ENCODE measurements around the gene C12orf57. TPM values are rescaled to one million over a fixed set of nuclear protein-coding genes. Genes with fewer than 3 reads are reported as not detected.
A peak's percentile ranks its signal among the peaks of the same experiment; 100 is the strongest.

The C12orf57 gene
- total and polyA plus RNA-seq, 9 of the 15 experiments (the other 6 are each of a cell fraction or from before 2014, with no cell fraction given) = 26.7 to 191 (median 107) TPM

GRCh38 chr12:6943389-6943721, 467 bp upstream of the C12orf57 start:
- no peaks in the 10 kb centered on the region for H3K9me1 ChIP-seq (ENCODE audit: control insufficient read depth, insufficient read depth, low read length)
- ChIA-PET CTCF (ENCODE audit: low intra/inter-chr PET ratio) (interaction anchor here (1.8 to 2.3 kb wide), 2 partner anchors 18 to 100 kb away, joined by 13 to 14 read pairs; no protein-coding TSS in a partner anchor), POLR2A (interaction anchor here (0.6 to 6.3 kb wide), 28 partner anchors 11 to 473 kb away, joined by 3 to 98 read pairs (median 6); partner anchors contain the start of genes ATN1, C1RL, SPSB2 and TPI1)
- peak overlapping the region; percentile 86 to 90; a peak in 3 of 4 replicates for H3K9ac ChIP-seq (ENCODE audit: insufficient read depth in 1 of 2, low read depth in 2 of 2, low read length in 2 of 2)
- H3K4me2 ChIP-seq (ENCODE audit: insufficient read depth, low read length) = peak overlapping the region; percentile 94
- H3K4me3 ChIP-seq = peak overlapping the region; percentile 49; the same call in 1 of the 2 replicates
- H3K36me3 ChIP-seq (ENCODE audit: control insufficient read depth, insufficient read depth, low read length) = peaks cover 36% of the 10 kb centered on the region; the same call in 2 of the 3 replicates
- no peaks in the 10 kb centered on the region for H3K9me3 ChIP-seq (replicated peaks; ENCODE audit: control insufficient read depth, insufficient read depth, low read depth, low read length)
- peak overlapping the region; percentile 96 for H3K27ac ChIP-seq (ENCODE audit: extremely low read depth, low read depth, low read length)
- DNase-seq (ENCODE audit: extremely low read depth in 1 of 4, low spot score in 3 of 4) = peak; percentile 69 to 90 (median 78)
- no peaks in the 10 kb centered on the region for H3K27me3 ChIP-seq (ENCODE audit: control insufficient read depth in 2 of 2, insufficient read depth in 2 of 2, low read length in 2 of 2)
- peaks cover 13% of the 10 kb centered on the region for H3K79me2 ChIP-seq (ENCODE audit: control insufficient read depth, insufficient read depth, low read length)
- under 1% methylated on average over 13 of the region's 13 CpGs for WGBS (ENCODE audit: insufficient coverage, low coverage, missing lambda C conversion rate)
- peak overlapping the region; percentile 58; the same call in 1 of the 2 replicates for H2AFZ ChIP-seq (ENCODE audit: low read depth, low read length)
- no TSS peak for BruUV-seq (replicated peaks)
- ATAC-seq = peak; percentile 73
- intact Hi-C loops (cut with micrococcal nuclease) (loop anchor here (5.0 kb wide), 1 partner anchor 76 kb away; the partner anchor contains the start of gene TPI1), in situ Hi-C loops (cut with MboI) (loop anchor here (5.0 kb wide), 1 partner anchor 76 kb away; the partner anchor contains the start of gene TPI1)
- H3K4me1 ChIP-seq (replicated peaks in 1 of 2; ENCODE audit: control insufficient read depth in 2 of 2, insufficient read depth in 2 of 2, low read length in 2 of 2) = peaks cover 18 to 53% of the 10 kb centered on the region in 2 experiments
- peak; percentile 98 for FAIRE-seq
- H4K20me1 ChIP-seq (replicated peaks; ENCODE audit: control insufficient read depth, insufficient read depth, low read length) = no peaks in the 10 kb centered on the region
- no peak for TF ChIP-seq HOXB6 (CRISPR knock-in tag; IDR thresholded peaks at IDR 0.05; ENCODE audit: borderline replicate concordance)
- TF ChIP-seq MCM2 (IDR thresholded peaks at IDR 0.05; ENCODE audit: low read depth) = no peak
- TF ChIP-seq ZNF75A (CRISPR knock-in tag; IDR thresholded peaks at IDR 0.05) = no peak
- TF ChIP-seq PTTG1 (tag; IDR thresholded peaks at IDR 0.05; ENCODE audit: low read depth) = no peak
- TF ChIP-seq ZNF232 (CRISPR knock-in tag; IDR thresholded peaks at IDR 0.05) = no peak
- no peak for TF ChIP-seq CHAMP1 (IDR thresholded peaks at IDR 0.05)
- TF ChIP-seq ZNF197 (CRISPR knock-in tag; IDR thresholded peaks at IDR 0.05; ENCODE audit: low read depth) = no peak; the same call in 1 of the 2 replicates
- TF ChIP-seq CHD4 (IDR thresholded peaks at IDR 0.05; ENCODE audit: insufficient read depth, insufficient replicate concordance, low read depth, low read length, poor library complexity, severe bottlenecking) = no peak
- no peak for TF ChIP-seq ZNF311 (CRISPR knock-in tag; IDR thresholded peaks at IDR 0.05)
- TF ChIP-seq CLOCK (CRISPR knock-in tag; IDR thresholded peaks at IDR 0.05; ENCODE audit: borderline replicate concordance) = no peak
- TF ChIP-seq THAP12 (CRISPR knock-in tag; IDR thresholded peaks at IDR 0.05) = no peak
- no peak for TF ChIP-seq ADNP (tag; IDR thresholded peaks at IDR 0.05)
- TF ChIP-seq GABPA (tag; conservative IDR thresholded peaks at IDR 0.05; ENCODE audit: low read depth) = no peak
